H1 (cell line): ENCODE data around the gene GRIA4. TPM values are rescaled to one million over a fixed set of nuclear protein-coding genes. Genes with fewer than 3 reads are reported as not detected.

Experiments
- CTCF ChIA-PET: fragments of 300-600 bp; sonication (Branson Sonifier 250); formaldehyde crosslinking; loops from one replicate; lab custom pipeline; 2021; ENCODE audit not compliant: partially characterized antibody; lab: Charles Lee
- POLR2A ChIA-PET: fragments of 300-600 bp; sonication (Branson Sonifier 250); formaldehyde crosslinking; loops from one replicate; lab custom pipeline; 2021; ENCODE audit warnings: inconsistent platforms; ENCODE audit not compliant: partially characterized antibody; lab: Charles Lee
- DNase-seq, 2 experiments: peaks; one replicate each; pipeline versions ENCODE4 v3.0.0 to v3.0.0-alpha.2; 2010 to 2022; ENCODE audit warnings: low spot score in 2 of 2, low read depth in 1 of 2, mixed read lengths in 1 of 2
- FAIRE-seq: peaks from 2 replicates; lab custom pipeline; 2011; peaks lifted over from hg19 to GRCh38; lab: Jason Lieb, UNC
- H2AFZ ChIP-seq: 2 replicates; pipeline ENCODE4 v1.8.1; 2012; ENCODE audit warnings: low read length, inconsistent platforms
- H2AK5ac ChIP-seq: 2 replicates; pipeline ENCODE4 v1.6.1; 2013; ENCODE audit warnings: low read depth, low read length
- H2BK120ac ChIP-seq: replicated peaks from 2 replicates; pipeline ENCODE3; 2013; ENCODE audit warnings: low read depth, low read length, inconsistent platforms
- H2BK12ac ChIP-seq: 2 replicates; pipeline ENCODE4 v1.6.1; 2013; ENCODE audit warnings: low read depth, low read length
- H2BK15ac ChIP-seq: 2 replicates; pipeline ENCODE4 v1.6.1; 2013; ENCODE audit warnings: low read length
- H2BK20ac ChIP-seq: 2 replicates; pipeline ENCODE4 v1.6.1; 2013; ENCODE audit warnings: low read length
- H2BK5ac ChIP-seq: 2 replicates; pipeline ENCODE4 v1.6.1; 2013; ENCODE audit warnings: low read depth, low read length
- H3K14ac ChIP-seq: 2 replicates; pipeline ENCODE4 v1.6.1; 2013; ENCODE audit warnings: inconsistent platforms; ENCODE audit not compliant: insufficient read length
- H3K18ac ChIP-seq: 2 replicates; pipeline ENCODE4 v1.6.1; 2013; ENCODE audit warnings: low read length; ENCODE audit errors: extremely low read depth
- H3K23ac ChIP-seq: 2 replicates; pipeline ENCODE4 v1.6.1; 2013; ENCODE audit warnings: inconsistent platforms; ENCODE audit not compliant: insufficient read length
- H3K23me2 ChIP-seq: 2 replicates; pipeline ENCODE4 v1.6.1; 2013; ENCODE audit warnings: low read depth, low read length
- H3K27ac ChIP-seq: 2 replicates; pipeline ENCODE4 v1.6.1; 2011; ENCODE audit warnings: low read depth, low read length, inconsistent platforms
- H3K27me3 ChIP-seq, 4 experiments: replicated peaks in 1 of 4; 1 replicate in 1 of 4; 2 replicates in 3 of 4; pipeline versions ENCODE4 v1.6.1 to v1.8.1; 2011 to 2013; ENCODE audit warnings: low read length in 3 of 4, mild to moderate bottlenecking in 3 of 4, inconsistent platforms in 2 of 4, mixed read lengths in 2 of 4, moderate library complexity in 1 of 4; ENCODE audit not compliant: control insufficient read depth in 3 of 4, insufficient read depth in 3 of 4; ENCODE audit errors: extremely low read depth in 1 of 4
- H3K36me3 ChIP-seq, 4 experiments: 2 replicates each; pipeline versions ENCODE4 v1.6.1 to v1.8.1; 2011 to 2013; ENCODE audit warnings: mild to moderate bottlenecking in 4 of 4, low read length in 3 of 4, moderate library complexity in 2 of 4, control low read depth in 1 of 4, inconsistent platforms in 1 of 4; ENCODE audit not compliant: insufficient read depth in 4 of 4, control insufficient read depth in 2 of 4
- H3K4ac ChIP-seq: replicated peaks from 2 replicates; pipeline ENCODE3; 2013; ENCODE audit warnings: low read length, low read depth, mixed read lengths, inconsistent platforms; ENCODE audit not compliant: insufficient read length
- H3K4me1 ChIP-seq, 4 experiments: replicated peaks in 1 of 4; 1 replicate in 1 of 4; 2 replicates in 3 of 4; pipeline versions ENCODE4 v1.6.1 to v1.8.1; 2011 to 2013; ENCODE audit warnings: low read length in 3 of 4, inconsistent platforms in 2 of 4, mixed read lengths in 1 of 4; ENCODE audit not compliant: insufficient read depth in 4 of 4, control insufficient read depth in 3 of 4
- H3K4me2 ChIP-seq, 2 experiments: 2 replicates each; pipeline versions ENCODE4 v1.6.1 to v1.8.1; 2011 to 2013; ENCODE audit warnings: low read depth in 2 of 2, low read length in 2 of 2, control low read depth in 1 of 2, inconsistent platforms in 1 of 2, mild to moderate bottlenecking in 1 of 2; ENCODE audit not compliant: insufficient read depth in 1 of 2
- H3K4me3 ChIP-seq, 4 experiments: fragments of 200-600, 300-600 bp in 1 of 4; sonication (generic), shearing (Covaris generic), sonication (Bioruptor Twin) in 1 of 4; 2 replicates each; pipeline versions ENCODE4 v1.5.1 to v1.8.1; 2011 to 2016; ENCODE audit warnings: low read length in 4 of 4, low read depth in 3 of 4, control low read depth in 2 of 4, inconsistent platforms in 2 of 4, mild to moderate bottlenecking in 2 of 4, mixed read lengths in 1 of 4, moderate library complexity in 1 of 4; ENCODE audit not compliant: insufficient read depth in 2 of 4; ENCODE audit errors: extremely low read depth in 1 of 4
- H3K56ac ChIP-seq: replicated peaks from 2 replicates; pipeline ENCODE3; 2013; ENCODE audit warnings: low read depth, mild to moderate bottlenecking, mixed read lengths, low read length, inconsistent platforms; ENCODE audit not compliant: insufficient read length
- H3K79me1 ChIP-seq: 2 replicates; pipeline ENCODE4 v1.6.1; 2013; ENCODE audit warnings: low read depth, low read length, control low read depth
- H3K79me2 ChIP-seq, 2 experiments: 2 replicates each; pipeline versions ENCODE4 v1.6.1 to v1.8.1; 2012 to 2013; ENCODE audit warnings: low read length in 2 of 2, mild to moderate bottlenecking in 2 of 2, inconsistent platforms in 1 of 2; ENCODE audit not compliant: insufficient read depth in 2 of 2, control insufficient read depth in 1 of 2
- H3K9ac ChIP-seq, 4 experiments: replicated peaks in 1 of 4; 1 replicate in 1 of 4; 2 replicates in 3 of 4; pipeline versions ENCODE4 v1.6.1 to v1.8.1; 2011 to 2013; ENCODE audit warnings: low read depth in 3 of 4, low read length in 3 of 4, control low read depth in 2 of 4, mild to moderate bottlenecking in 2 of 4, moderate library complexity in 2 of 4, inconsistent platforms in 1 of 4; ENCODE audit errors: extremely low read depth in 1 of 4
- H3K9me3 ChIP-seq, 2 experiments: 2 replicates each; pipeline versions ENCODE4 v1.6.1 to v1.8.1; 2012 to 2013; ENCODE audit warnings: mild to moderate bottlenecking in 2 of 2, moderate library complexity in 2 of 2, control low read depth in 1 of 2, inconsistent platforms in 1 of 2, low read depth in 1 of 2, low read length in 1 of 2, mixed read lengths in 1 of 2; ENCODE audit not compliant: insufficient read depth in 2 of 2
- H4K20me1 ChIP-seq, 2 experiments: replicated peaks in 1 of 2; 2 replicates each; pipeline versions ENCODE3 to v1.8.1; 2011 to 2013; ENCODE audit warnings: inconsistent platforms in 2 of 2, low read length in 2 of 2, mild to moderate bottlenecking in 1 of 2; ENCODE audit not compliant: insufficient read depth in 2 of 2, control insufficient read depth in 1 of 2
- H4K5ac ChIP-seq: 2 replicates; pipeline ENCODE4 v1.6.1; 2013; ENCODE audit warnings: low read length, low read depth, mixed read lengths, inconsistent platforms; ENCODE audit not compliant: insufficient read length
- H4K8ac ChIP-seq: 2 replicates; pipeline ENCODE4 v1.8.0; 2013; ENCODE audit warnings: mild to moderate bottlenecking, moderate library complexity, low read length, inconsistent platforms; ENCODE audit not compliant: insufficient read depth; ENCODE audit errors: extremely low read depth
- H4K91ac ChIP-seq: replicated peaks from 2 replicates; pipeline ENCODE3; 2013; ENCODE audit warnings: low read length, mixed read lengths, inconsistent platforms; ENCODE audit not compliant: insufficient read length
- BRCA1 ChIP-seq: IDR thresholded peaks from 2 replicates; pipeline ENCODE4 v1.6.1; 2012; ENCODE audit warnings: low read depth, low read length, improper control_type of control experiment
- CHD1 ChIP-seq: IDR thresholded peaks from 2 replicates; pipeline ENCODE4 v1.6.1; 2012; ENCODE audit warnings: low read depth, low read length, improper control_type of control experiment
- KDM4A ChIP-seq: IDR thresholded peaks from one replicate; pipeline ENCODE4 v1.7.1; 2012; ENCODE audit warnings: low read depth, mild to moderate bottlenecking, moderate library complexity, low read length, inconsistent platforms; ENCODE audit not compliant: severe bottlenecking
- KDM5A ChIP-seq: fragments of 200-600 bp; IDR thresholded peaks from 2 replicates; pipeline ENCODE4 v1.7.1; 2012; ENCODE audit warnings: mild to moderate bottlenecking, low read length, inconsistent platforms, mixed read lengths
- SAP30 ChIP-seq: fragments of 300-600 bp; sonication (generic); IDR thresholded peaks from 2 replicates; pipeline ENCODE4 v1.7.1; 2012; ENCODE audit warnings: low read length, moderate library complexity, mild to moderate bottlenecking, inconsistent platforms; ENCODE audit not compliant: insufficient read depth, insufficient replicate concordance
- SP2 ChIP-seq: IDR thresholded peaks from 2 replicates; pipeline ENCODE4 v1.6.1; 2012; ENCODE audit warnings: mild to moderate bottlenecking, low read length, inconsistent platforms
- SP4 ChIP-seq: IDR thresholded peaks from 2 replicates; pipeline ENCODE4 v1.6.1; 2012; ENCODE audit warnings: low read length, inconsistent platforms
- SUZ12 ChIP-seq: fragments of 200-600 bp; sonication (generic); IDR thresholded peaks from 2 replicates; pipeline ENCODE4 v1.6.1; 2012; ENCODE audit warnings: mild to moderate bottlenecking, inconsistent platforms, low read length, moderate library complexity, mixed read lengths
- WGBS, 2 experiments: shearing (Covaris generic) in 1 of 2; methylation state at CpG; one replicate each; pipeline versions ENCODE4 v1.1.6 to v1.1.7; 2013 to 2015; ENCODE audit warnings: low lambda C conversion rate in 2 of 2, mixed read lengths in 2 of 2, inconsistent platforms in 1 of 2, low coverage in 1 of 2, missing lambda C conversion rate in 1 of 2; ENCODE audit not compliant: insufficient replicate concordance in 2 of 2, insufficient coverage in 1 of 2, insufficient read length in 1 of 2; ENCODE audit errors: extremely low coverage in 1 of 2, missing lambda C conversion rate in 1 of 2; 5-methylcytosine and 5-hydroxymethylcytosine counted together
- polyA plus RNA-seq, 7 experiments: library from polyadenylated mRNA; depleted of rRNA in 3 of 7; stranded (reverse) in 5 of 7; unstranded in 2 of 7; fragments of >200 nt in 5 of 7; fragments of 200-250 nt in 2 of 7; gene quantifications; 1 replicate in 5 of 7; 2 replicates in 1 of 7; 4 replicates in 1 of 7; pipeline versions ENCODE4 v1.2.1 to v1.2.3, GENCODE V29; 2011 to 2013; ENCODE audit warnings: missing spikeins in 2 of 7, mixed read lengths in 2 of 7
- total RNA-seq: library from RNA; stranded (reverse); fragmentation: NEBNext Ultra II Directional; extraction: Animal tissue kit (Norgen Biotek cat#: 25700); gene quantifications from 2 replicates; pipeline ENCODE4 v1.2.1, GENCODE V29; 2021

The GRIA4 gene
- total and polyA plus RNA-seq, 2 of the 8 experiments (the other 6 are each of a cell fraction or from before 2014, with no cell fraction given), result 12.5 to 21.8 TPM

GRCh38 chr11:105942921-105943320, 333.0 kb downstream of the GRIA4 start:
- no peaks in the 10 kb centered on the region for H3K79me2 ChIP-seq
- no peaks in the 10 kb centered on the region for H3K23me2 ChIP-seq
- H3K9ac ChIP-seq, result no peak overlapping the region
- H4K20me1 ChIP-seq, result no peaks in the 10 kb centered on the region
- H2AFZ ChIP-seq, result no peak overlapping the region
- no peak overlapping the region for H3K18ac ChIP-seq
- no peaks in the 10 kb centered on the region for H3K9me3 ChIP-seq
- ChIA-PET POLR2A (no interaction called here), CTCF (no interaction called here)
- H3K56ac ChIP-seq, result no peak overlapping the region
- no peak for DNase-seq
- no peaks in the 10 kb centered on the region for H3K27me3 ChIP-seq
- H2BK15ac ChIP-seq, result no peak overlapping the region
- no peak overlapping the region for H3K4me3 ChIP-seq
- no peaks in the 10 kb centered on the region for H3K79me1 ChIP-seq
- no peak overlapping the region for H2BK120ac ChIP-seq
- no peak overlapping the region for H4K91ac ChIP-seq
- H2BK20ac ChIP-seq, result no peak overlapping the region
- H3K4me2 ChIP-seq, result no peak overlapping the region
- WGBS, 2 experiments, result 86% methylated on average over 2 of the region's 2 CpGs; no CpG with 5 or more reads in 1 of the 2 experiments
- H3K14ac ChIP-seq, result no peak overlapping the region
- no peak overlapping the region for H2BK5ac ChIP-seq
- H2BK12ac ChIP-seq, result no peak overlapping the region
- no peak overlapping the region for H3K27ac ChIP-seq
- H2AK5ac ChIP-seq, result no peak overlapping the region
- H3K4me1 ChIP-seq, result peaks cover 0 to 6% (median 2%) of the 10 kb centered on the region in 4 experiments; a peak in 3 of 7 replicates
- H3K23ac ChIP-seq, result no peak overlapping the region
- FAIRE-seq, result no peak
- no peak overlapping the region for H4K5ac ChIP-seq
- H3K36me3 ChIP-seq, result no peaks in the 10 kb centered on the region
- H3K4ac ChIP-seq, result no peak overlapping the region
- TF ChIP-seq CHD1, result no peak
- TF ChIP-seq SAP30, result no peak
- TF ChIP-seq SP4, result no peak
- no peak for TF ChIP-seq SUZ12
- TF ChIP-seq KDM4A, result no peak
- TF ChIP-seq SP2, result no peak
- no peak for TF ChIP-seq BRCA1
- TF ChIP-seq KDM5A, result no peak
- no peak overlapping the region for H4K8ac ChIP-seq
